Type B pancreatic cell (in vitro differentiated cells): Measurements from ENCODE around the gene KCND2. TPM values are rescaled to one million over a fixed set of nuclear protein-coding genes. Genes with fewer than 3 reads are reported as not detected.

Source experiments
- DNase-seq: peaks from one replicate; pipeline ENCODE4 v3.0.0; 2021; ENCODE audit warnings: mixed read lengths; ENCODE audit not compliant: unreplicated experiment; ENCODE audit errors: extremely low spot score
- H3K27ac Mint-ChIP-seq: 2 replicates; pipeline ENCODE4 v1.8.0; 2021; ENCODE audit warnings: mild to moderate bottlenecking, mixed read lengths
- H3K27me3 Mint-ChIP-seq: 2 replicates; pipeline ENCODE4 v1.8.0; 2021; ENCODE audit warnings: mixed read lengths
- H3K36me3 Mint-ChIP-seq: 2 replicates; pipeline ENCODE4 v1.8.0; 2021; ENCODE audit warnings: mixed read lengths
- H3K4me1 Mint-ChIP-seq: one replicate; pipeline ENCODE4 v1.8.0; 2021; ENCODE audit warnings: mixed read lengths; ENCODE audit not compliant: unreplicated experiment
- H3K4me3 Mint-ChIP-seq: 2 replicates; pipeline ENCODE4 v1.8.0; 2021; ENCODE audit warnings: mild to moderate bottlenecking, mixed read lengths
- H3K9me3 Mint-ChIP-seq: 2 replicates; pipeline ENCODE4 v1.8.0; 2021; ENCODE audit warnings: mixed read lengths
- total RNA-seq: library from RNA; stranded (reverse); gene quantifications from 2 replicates; pipeline ENCODE4 v1.2.1, GENCODE V29; 2021; ENCODE audit warnings: low replicate concordance
- TF ChIP-seq, protein P1 (sequence below): fragments of 200-600 bp; sonication (generic); conservative IDR thresholded peaks from 2 replicates; pipeline ENCODE4 v1.5.0; 2021; ENCODE audit warnings: antibody characterized with exemption, mild to moderate bottlenecking

The KCND2 gene
- total RNA-seq, 1 donor from 2014 or later, result 3.2 TPM

DNA sequence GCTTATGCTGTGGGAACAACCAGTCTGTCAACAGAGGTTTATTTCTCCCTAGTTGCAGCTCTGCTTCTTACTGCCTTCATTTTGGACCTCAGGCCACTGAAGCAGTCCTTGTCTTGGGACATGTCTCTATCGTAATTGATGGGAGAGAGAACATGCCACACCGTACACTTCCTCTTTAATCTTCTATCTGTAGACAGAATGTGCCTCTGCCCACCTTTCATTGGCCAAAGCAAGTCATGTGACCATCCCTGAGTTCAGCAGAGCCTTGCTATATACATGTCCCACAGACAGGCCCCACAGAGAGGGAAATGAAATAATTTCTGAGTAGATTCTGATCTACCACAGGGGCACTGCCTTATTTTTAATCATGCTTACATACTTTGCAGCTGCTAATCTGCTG lies 98.0 kb downstream of the KCND2 start:
- no peak for DNase-seq
- Mint-ChIP-seq H3K9me3 (no peaks in the 10 kb centered on the region), H3K4me3 (no peak overlapping the region), H3K27me3 (no peaks in the 10 kb centered on the region), H3K4me1 (no peaks in the 10 kb centered on the region), H3K27ac (no peak overlapping the region), H3K36me3 (no peaks in the 10 kb centered on the region)
- TF ChIP-seq, protein P1, sequence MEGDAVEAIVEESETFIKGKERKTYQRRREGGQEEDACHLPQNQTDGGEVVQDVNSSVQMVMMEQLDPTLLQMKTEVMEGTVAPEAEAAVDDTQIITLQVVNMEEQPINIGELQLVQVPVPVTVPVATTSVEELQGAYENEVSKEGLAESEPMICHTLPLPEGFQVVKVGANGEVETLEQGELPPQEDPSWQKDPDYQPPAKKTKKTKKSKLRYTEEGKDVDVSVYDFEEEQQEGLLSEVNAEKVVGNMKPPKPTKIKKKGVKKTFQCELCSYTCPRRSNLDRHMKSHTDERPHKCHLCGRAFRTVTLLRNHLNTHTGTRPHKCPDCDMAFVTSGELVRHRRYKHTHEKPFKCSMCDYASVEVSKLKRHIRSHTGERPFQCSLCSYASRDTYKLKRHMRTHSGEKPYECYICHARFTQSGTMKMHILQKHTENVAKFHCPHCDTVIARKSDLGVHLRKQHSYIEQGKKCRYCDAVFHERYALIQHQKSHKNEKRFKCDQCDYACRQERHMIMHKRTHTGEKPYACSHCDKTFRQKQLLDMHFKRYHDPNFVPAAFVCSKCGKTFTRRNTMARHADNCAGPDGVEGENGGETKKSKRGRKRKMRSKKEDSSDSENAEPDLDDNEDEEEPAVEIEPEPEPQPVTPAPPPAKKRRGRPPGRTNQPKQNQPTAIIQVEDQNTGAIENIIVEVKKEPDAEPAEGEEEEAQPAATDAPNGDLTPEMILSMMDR, result no peak

DNA sequence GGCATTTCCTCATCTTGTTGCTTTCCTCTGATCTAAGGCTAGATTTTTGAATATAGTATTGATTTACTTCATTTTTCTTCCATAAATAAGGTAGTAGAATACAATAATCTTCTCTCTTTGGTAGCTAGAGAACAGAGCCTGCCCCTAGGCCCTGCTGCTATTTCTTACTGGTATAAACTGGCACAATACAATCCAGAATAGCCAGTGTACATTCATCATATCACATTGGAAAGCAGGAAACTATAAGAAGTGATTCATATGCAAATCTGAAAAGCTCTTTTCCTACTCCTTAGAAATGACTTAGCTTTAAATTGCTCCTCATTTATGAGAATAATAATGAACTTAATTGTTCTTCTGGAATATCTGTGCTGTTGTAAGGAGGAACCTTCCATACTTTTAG lies 100.2 kb downstream of the KCND2 start:
- H3K4me1 Mint-ChIP-seq, result no peaks in the 10 kb centered on the region
- H3K4me3 Mint-ChIP-seq, result no peak overlapping the region
- TF ChIP-seq, protein P1, result no peak
- H3K36me3 Mint-ChIP-seq, result no peaks in the 10 kb centered on the region
- DNase-seq, result no peak
- H3K27me3 Mint-ChIP-seq, result no peaks in the 10 kb centered on the region
- H3K27ac Mint-ChIP-seq, result no peak overlapping the region
- no peaks in the 10 kb centered on the region for H3K9me3 Mint-ChIP-seq

DNA sequence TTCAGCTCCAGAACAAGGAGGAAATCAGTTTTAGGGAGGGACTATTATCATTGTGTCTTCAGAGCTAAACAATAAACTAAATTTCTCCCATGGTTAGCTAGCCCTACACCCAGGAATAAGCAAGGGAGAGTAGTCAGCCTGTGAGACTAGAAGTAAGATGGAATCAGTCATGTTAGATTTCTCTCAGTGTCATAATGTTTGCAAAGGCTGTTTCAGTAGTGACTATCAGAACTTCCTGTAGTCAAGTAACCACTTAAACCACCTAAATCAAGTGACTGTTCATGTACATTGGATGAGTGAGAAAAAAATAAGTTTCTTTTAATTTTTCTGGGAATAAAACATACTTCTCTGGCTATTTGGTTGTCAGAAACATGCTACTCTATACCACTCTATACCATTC lies 121.6 kb downstream of the KCND2 start:
- no peaks in the 10 kb centered on the region for H3K36me3 Mint-ChIP-seq
- no peaks in the 10 kb centered on the region for H3K4me1 Mint-ChIP-seq

DNA sequence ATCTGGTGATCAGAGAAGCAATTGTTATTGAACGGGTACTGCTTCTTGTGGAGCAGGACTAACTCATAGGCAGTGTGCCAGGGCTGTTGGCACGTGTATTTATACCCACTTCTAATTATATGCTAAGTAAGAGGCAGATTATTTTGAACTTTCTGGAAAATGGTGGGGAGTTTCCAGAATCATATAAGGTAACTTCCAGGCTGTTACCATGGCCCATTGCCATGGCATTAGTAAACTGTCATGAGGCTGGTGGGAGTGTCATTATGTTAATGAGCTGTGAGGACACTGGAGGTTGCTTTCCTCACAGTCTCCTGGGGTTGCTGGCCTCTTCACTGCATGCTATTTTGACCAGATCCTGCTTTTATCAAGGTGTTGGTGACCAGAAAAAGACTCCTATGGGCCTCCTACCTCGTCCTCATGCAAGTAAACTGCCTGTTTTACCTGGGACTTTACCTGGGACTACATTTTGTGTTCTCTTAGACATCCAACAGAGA lies 122.6 kb downstream of the KCND2 start:
- Mint-ChIP-seq H3K9me3 (peaks cover 4% of the 10 kb centered on the region), H3K27ac (no peak overlapping the region), H3K27me3 (no peaks in the 10 kb centered on the region), H3K4me1 (no peaks in the 10 kb centered on the region), H3K4me3 (no peak overlapping the region), H3K36me3 (no peaks in the 10 kb centered on the region)
- DNase-seq, result no peak
- TF ChIP-seq, protein P1, result no peak

More for the DNA sequence above, 121.6 kb downstream of the KCND2 start:
- no peak for DNase-seq
- TF ChIP-seq, protein P1, result no peak
- Mint-ChIP-seq H3K27ac (no peak overlapping the region), H3K9me3 (peaks cover 4% of the 10 kb centered on the region), H3K4me3 (no peak overlapping the region), H3K27me3 (no peaks in the 10 kb centered on the region)

DNA sequence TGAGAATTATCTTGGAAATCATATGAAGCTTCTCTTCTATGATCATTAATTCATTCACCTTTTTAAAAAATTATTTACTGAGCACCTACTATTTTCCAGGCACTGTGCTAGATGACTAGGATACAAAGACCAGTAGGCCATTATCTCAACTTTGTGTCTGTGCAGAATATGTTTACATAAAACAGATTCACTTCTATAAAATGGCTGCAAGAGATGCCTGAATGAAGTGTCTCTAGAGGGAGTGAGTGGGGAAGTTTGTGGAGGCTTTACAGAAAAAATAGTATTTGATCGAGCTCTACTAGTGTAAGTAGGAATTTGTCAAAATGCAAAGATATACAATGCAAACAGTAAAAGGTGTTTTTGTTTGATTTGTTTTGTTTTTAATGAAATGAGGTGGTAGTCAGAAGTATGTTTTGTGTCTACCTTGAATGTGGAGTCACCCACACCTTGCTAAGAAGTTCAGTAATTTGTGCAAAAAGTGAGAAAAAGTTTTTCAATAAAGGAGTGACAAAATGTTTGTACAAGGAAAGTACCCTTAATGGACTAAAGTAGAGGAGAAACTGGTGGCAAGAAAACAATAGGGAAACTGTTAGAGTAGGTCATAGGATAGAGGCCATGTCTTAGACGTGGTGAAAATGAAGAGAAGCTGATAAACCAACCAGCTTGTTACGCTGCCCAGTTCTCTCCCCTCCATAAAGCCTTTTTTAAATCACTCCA lies 125.5 kb downstream of the KCND2 start:
- DNase-seq, result no peak
- H3K27ac Mint-ChIP-seq, result no peak overlapping the region
- no peaks in the 10 kb centered on the region for H3K27me3 Mint-ChIP-seq
- H3K4me3 Mint-ChIP-seq, result no peak overlapping the region
- peaks cover 4% of the 10 kb centered on the region for H3K9me3 Mint-ChIP-seq
- no peaks in the 10 kb centered on the region for H3K4me1 Mint-ChIP-seq
- TF ChIP-seq, protein P1, result no peak
- H3K36me3 Mint-ChIP-seq, result no peaks in the 10 kb centered on the region
